Neuronal stem cell (in vitro differentiated cells): Measurements from ENCODE around the gene HEY2.

Experiments
- DNase-seq: peaks from one replicate; pipeline ENCODE4 v3.0.0-alpha.2; 2013; ENCODE audit warnings: low spot score
- H2AFZ ChIP-seq: one replicate; pipeline ENCODE4 v1.6.1; 2013; ENCODE audit warnings: mild to moderate bottlenecking, low read length, inconsistent platforms
- H2AK5ac ChIP-seq: 2 replicates; pipeline ENCODE4 v1.6.1; 2013; ENCODE audit warnings: low read depth, mild to moderate bottlenecking, inconsistent platforms, low read length, moderate library complexity, mixed read lengths
- H2BK120ac ChIP-seq: 2 replicates; pipeline ENCODE4 v1.6.1; 2013; ENCODE audit warnings: low read depth, mild to moderate bottlenecking, inconsistent platforms, low read length, moderate library complexity, mixed read lengths
- H2BK12ac ChIP-seq: one replicate; pipeline ENCODE4 v1.6.1; 2013; ENCODE audit warnings: low read length, inconsistent platforms
- H2BK15ac ChIP-seq: 2 replicates; pipeline ENCODE4 v1.6.1; 2013; ENCODE audit warnings: mild to moderate bottlenecking, low read length, inconsistent platforms, mixed read lengths
- H2BK5ac ChIP-seq: one replicate; pipeline ENCODE4 v1.6.1; 2013; ENCODE audit warnings: inconsistent platforms, mild to moderate bottlenecking, low read length, moderate library complexity
- H3K14ac ChIP-seq: one replicate; pipeline ENCODE4 v1.6.1; 2013; ENCODE audit warnings: low read length, inconsistent platforms
- H3K18ac ChIP-seq: 2 replicates; pipeline ENCODE4 v1.6.1; 2013; ENCODE audit warnings: low read length, inconsistent platforms
- H3K23ac ChIP-seq: 2 replicates; pipeline ENCODE4 v1.6.1; 2013; ENCODE audit warnings: low read depth, mild to moderate bottlenecking, mixed read lengths, low read length, inconsistent platforms; ENCODE audit not compliant: poor library complexity
- H3K27ac ChIP-seq: replicated peaks from 3 replicates; pipeline ENCODE4 v1.5.1; 2013; ENCODE audit warnings: low read length, inconsistent platforms
- H3K27me3 ChIP-seq, 3 experiments: 2 replicates each; pipeline ENCODE4 v1.6.1; 2013; ENCODE audit warnings: low read length in 3 of 3, mild to moderate bottlenecking in 2 of 3, inconsistent platforms in 1 of 3, low read depth in 1 of 3, mixed read lengths in 1 of 3, moderate library complexity in 1 of 3; ENCODE audit not compliant: control insufficient read depth in 3 of 3, insufficient read depth in 3 of 3
- H3K36me3 ChIP-seq, 2 donors: replicated peaks in 1 of 2; 2 replicates each; pipeline ENCODE4 v1.6.1; 2013; ENCODE audit warnings: low read length in 2 of 2; ENCODE audit not compliant: control insufficient read depth in 2 of 2, insufficient read depth in 2 of 2
- H3K4ac ChIP-seq: 2 replicates; pipeline ENCODE4 v1.6.1; 2013; ENCODE audit warnings: inconsistent platforms, mild to moderate bottlenecking, low read length, moderate library complexity
- H3K4me1 ChIP-seq, 2 donors: 1 replicate in 1 of 2; 2 replicates in 1 of 2; pipeline ENCODE4 v1.6.1; 2013; ENCODE audit warnings: low read length in 2 of 2, low read depth in 1 of 2; ENCODE audit not compliant: control insufficient read depth in 2 of 2, insufficient read depth in 1 of 2
- H3K4me2 ChIP-seq: one replicate; pipeline ENCODE4 v1.6.1; 2013; ENCODE audit warnings: mild to moderate bottlenecking, low read length, inconsistent platforms; ENCODE audit not compliant: insufficient read depth, poor library complexity, severe bottlenecking
- H3K4me3 ChIP-seq, 2 donors: 2 replicates each; pipeline ENCODE4 v1.5.1; 2013; ENCODE audit warnings: low read length in 2 of 2, mild to moderate bottlenecking in 2 of 2, inconsistent platforms in 1 of 2, moderate library complexity in 1 of 2
- H3K79me1 ChIP-seq: one replicate; pipeline ENCODE4 v1.6.1; 2013; ENCODE audit warnings: low read depth, mild to moderate bottlenecking, inconsistent platforms, low read length, moderate library complexity
- H3K9ac ChIP-seq: one replicate; pipeline ENCODE4 v1.6.1; 2013; ENCODE audit warnings: mild to moderate bottlenecking, low read depth, low read length, inconsistent platforms; ENCODE audit not compliant: poor library complexity
- H3K9me3 ChIP-seq, 2 donors: replicated peaks in 1 of 2; 2 replicates each; pipeline versions ENCODE3 to v1.6.1; 2013; ENCODE audit warnings: low read length in 2 of 2, mild to moderate bottlenecking in 2 of 2, inconsistent platforms in 1 of 2, low read depth in 1 of 2, mixed read lengths in 1 of 2, moderate library complexity in 1 of 2; ENCODE audit not compliant: control insufficient read depth in 2 of 2, insufficient read depth in 1 of 2
- H4K8ac ChIP-seq: one replicate; pipeline ENCODE4 v1.6.1; 2013; ENCODE audit warnings: low read depth, mild to moderate bottlenecking, inconsistent platforms, low read length, moderate library complexity
- H4K91ac ChIP-seq: one replicate; pipeline ENCODE4 v1.6.1; 2013; ENCODE audit warnings: low read length, low read depth, mild to moderate bottlenecking, inconsistent platforms; ENCODE audit not compliant: poor library complexity
- WGBS, 2 donors: extraction: QIAGEN DNeasy Blood & Tissue Kit; methylation state at CpG; one replicate each; pipeline ENCODE4 v1.1.7; 2013; ENCODE audit warnings: missing lambda C conversion rate in 2 of 2, mixed read lengths in 1 of 2; ENCODE audit not compliant: insufficient read length in 2 of 2, insufficient replicate concordance in 1 of 2; ENCODE audit errors: extremely low coverage in 2 of 2; 5-methylcytosine and 5-hydroxymethylcytosine counted together

The HEY2 gene

DNA sequence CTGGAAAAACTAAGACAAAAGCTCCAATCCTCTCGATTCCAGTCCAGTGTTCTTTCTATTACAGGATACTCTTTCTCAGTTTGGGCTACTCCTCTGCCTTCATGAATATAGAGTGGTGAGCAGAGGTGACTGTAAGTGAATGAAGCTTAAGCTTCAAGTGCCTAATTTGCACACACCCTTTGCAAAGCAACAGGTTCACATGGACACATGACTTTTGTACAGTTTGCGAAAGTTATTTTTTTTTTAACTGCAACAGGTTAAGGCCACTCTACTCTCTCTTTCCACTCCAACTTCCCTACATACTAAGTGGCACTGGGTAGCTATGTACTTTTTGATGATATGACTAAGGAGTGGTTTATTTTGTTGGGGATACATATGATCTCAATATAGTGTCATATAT, 19.4 kb upstream of the HEY2 start:
- Histone ChIP-seq H2BK12ac (no peak overlapping the region), H2BK120ac (no peak overlapping the region), H3K4me1 (peaks cover 0 to 4% of the 10 kb centered on the region in 2 donors)

DNA sequence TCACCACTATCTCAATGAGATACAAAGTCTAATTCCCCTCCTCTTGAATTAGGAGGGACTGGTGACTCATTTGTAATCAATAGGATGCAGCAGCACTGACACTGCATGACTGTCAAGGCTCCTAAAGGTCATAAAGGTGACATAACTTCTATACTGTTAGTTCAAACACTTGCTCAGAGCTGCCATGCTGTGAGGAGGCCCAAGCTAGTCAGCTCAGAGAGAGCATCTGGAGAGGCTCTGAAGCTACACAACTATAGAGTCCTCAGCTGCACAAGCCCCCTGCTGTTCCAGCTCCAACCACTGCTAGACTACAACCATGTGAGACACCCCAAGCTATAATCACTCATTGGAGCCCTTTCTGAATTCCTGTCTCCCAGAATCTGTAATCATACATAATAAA, 17.0 kb upstream of the HEY2 start:
- H3K79me1 ChIP-seq: no peaks in the 10 kb centered on the region

More for the DNA sequence above, 19.4 kb upstream of the HEY2 start:
- Histone ChIP-seq H3K4ac (no peak overlapping the region), H4K8ac (no peak overlapping the region), H4K91ac (no peak overlapping the region), H3K27ac (no peak overlapping the region), H2BK5ac (no peak overlapping the region), H2BK15ac (no peak overlapping the region), H3K18ac (no peak overlapping the region), H3K9ac (no peak overlapping the region), H2AFZ (no peak overlapping the region), H3K79me1 (no peaks in the 10 kb centered on the region), H3K27me3 (peaks cover 0 to 64% (median 0%) of the 10 kb centered on the region in 3 experiments), H3K14ac (no peak overlapping the region), H3K36me3 (no peaks in the 10 kb centered on the region), H2AK5ac (no peak overlapping the region), H3K4me2 (no peak overlapping the region), H3K9me3 (peaks cover 0 to 3% of the 10 kb centered on the region in 2 donors), H3K23ac (no peak overlapping the region), H3K4me3 (no peak overlapping the region)
- no peak for DNase-seq
- WGBS, 2 donors: no CpG with 5 or more reads among the region's 2 CpGs

GRCh38 chr6:125733516-125734300, 15.7 kb upstream of the HEY2 start:
- no peak overlapping the region for H2BK12ac ChIP-seq
- H3K4me3 ChIP-seq: no peak overlapping the region
- H3K79me1 ChIP-seq: no peaks in the 10 kb centered on the region
- peaks cover 0 to 2% of the 10 kb centered on the region in 2 donors for H3K4me1 ChIP-seq
- no peak for DNase-seq
- no peak overlapping the region for H4K8ac ChIP-seq
- no peak overlapping the region for H3K14ac ChIP-seq
- no CpG with 5 or more reads among the region's 3 CpGs for WGBS, 2 donors
- no peak overlapping the region for H2BK15ac ChIP-seq
- H2AK5ac ChIP-seq: no peak overlapping the region
- no peak overlapping the region for H3K9ac ChIP-seq
- no peak overlapping the region for H2BK120ac ChIP-seq
- peaks cover 0 to 65% (median 0%) of the 10 kb centered on the region in 3 experiments for H3K27me3 ChIP-seq
- no peak overlapping the region for H3K4me2 ChIP-seq
- no peak overlapping the region for H2AFZ ChIP-seq
- H2BK5ac ChIP-seq: no peak overlapping the region
- H3K23ac ChIP-seq: no peak overlapping the region
- H3K36me3 ChIP-seq: no peaks in the 10 kb centered on the region
- no peak overlapping the region for H4K91ac ChIP-seq
- H3K9me3 ChIP-seq: peaks cover 0 to 3% of the 10 kb centered on the region in 2 donors
- no peak overlapping the region for H3K27ac ChIP-seq
- H3K18ac ChIP-seq: no peak overlapping the region
- no peak overlapping the region for H3K4ac ChIP-seq

More for the DNA sequence above, 17.0 kb upstream of the HEY2 start:
- Histone ChIP-seq H3K23ac (no peak overlapping the region), H3K4me3 (no peak overlapping the region), H3K27ac (no peak overlapping the region), H2BK120ac (no peak overlapping the region), H3K9ac (no peak overlapping the region), H2AK5ac (no peak overlapping the region), H4K8ac (no peak overlapping the region), H2BK15ac (no peak overlapping the region), H3K27me3 (peaks cover 0 to 67% (median 0%) of the 10 kb centered on the region in 3 experiments), H3K14ac (no peak overlapping the region), H3K4ac (no peak overlapping the region), H3K18ac (no peak overlapping the region), H2AFZ (no peak overlapping the region), H3K4me1 (peaks cover 0 to 4% of the 10 kb centered on the region in 2 donors), H2BK5ac (no peak overlapping the region), H2BK12ac (no peak overlapping the region), H4K91ac (no peak overlapping the region), H3K4me2 (no peak overlapping the region), H3K9me3 (peaks cover 0 to 3% of the 10 kb centered on the region in 2 donors), H3K36me3 (no peaks in the 10 kb centered on the region)
- DNase-seq: no peak

GRCh38 chr6:125738276-125738675, 11.2 kb upstream of the HEY2 start:
- H3K14ac ChIP-seq: no peak overlapping the region
- no peak overlapping the region for H2AK5ac ChIP-seq
- H2BK12ac ChIP-seq: no peak overlapping the region
- H3K36me3 ChIP-seq: no peaks in the 10 kb centered on the region
- H3K9ac ChIP-seq: no peak overlapping the region
- H3K23ac ChIP-seq: no peak overlapping the region
- no peak overlapping the region for H2BK120ac ChIP-seq
- H4K91ac ChIP-seq: no peak overlapping the region
- no peak overlapping the region for H2BK5ac ChIP-seq
- DNase-seq: no peak
- H3K4ac ChIP-seq: no peak overlapping the region
- H2AFZ ChIP-seq: no peak overlapping the region
- no peak overlapping the region for H3K27ac ChIP-seq
- H2BK15ac ChIP-seq: no peak overlapping the region
- H4K8ac ChIP-seq: no peak overlapping the region
- no peaks in the 10 kb centered on the region for H3K4me1 ChIP-seq
- H3K18ac ChIP-seq: no peak overlapping the region
- no peaks in the 10 kb centered on the region for H3K79me1 ChIP-seq
- no peak overlapping the region for H3K4me2 ChIP-seq
- peaks cover 0 to 80% (median 0%) of the 10 kb centered on the region in 3 experiments for H3K27me3 ChIP-seq
- no peaks in the 10 kb centered on the region for H3K9me3 ChIP-seq
- no peak overlapping the region for H3K4me3 ChIP-seq
